Camera-type eye (tissue), 1 donor: Measurements from ENCODE around the gene CYP4Z1. TPM values are rescaled to one million over a fixed set of nuclear protein-coding genes. Genes with fewer than 3 reads are reported as not detected.

Source experiments
- total RNA-seq: library from RNA; depleted of rRNA; stranded (reverse); fragments of >200 nt; gene quantifications from one replicate; pipeline ENCODE4 v1.2.3, GENCODE V29; 2014

CYP4Z1 gene
- total RNA-seq = 0.33 TPM

GRCh38 chr1:47067097-47067594 lies at the start of gene CYP4Z1:
Gene CYP4Z1, plus strand, starts transcription at chr1:47067231. Its CDS starts 260 bp downstream, at chr1:47067491.

GRCh38 chr1:47023268-47024140 lies 43.5 kb upstream of the CYP4Z1 start, which contains the start of gene CYP4X1:
Gene CYP4X1, plus strand, starts transcription at chr1:47023669. Its CDS starts 149 bp downstream, at chr1:47023818.

GRCh38 chr1:47137198-47137597 lies 70.2 kb downstream of the CYP4Z1 start, which contains the start of gene CYP4A22:
Gene CYP4A22, plus strand, starts transcription at chr1:47137441. Its CDS starts 45 bp downstream, at chr1:47137486.

Other genes with a start within 250 kb of the CYP4Z1 start
- not detected for gene CYP4A11, start 125.8 kb upstream of the CYP4Z1 start, total RNA-seq
- 6.3 TPM for gene CYP4X1, start 43.6 kb upstream of the CYP4Z1 start, total RNA-seq
- not detected for gene CYP4A22, start 70.2 kb downstream of the CYP4Z1 start, total RNA-seq
- gene PDZK1IP1, start 122.8 kb downstream of the CYP4Z1 start, total RNA-seq = 1.0 TPM
- gene TAL1, start 165.0 kb downstream of the CYP4Z1 start, total RNA-seq = 4.2 TPM
- gene STIL, start 246.9 kb downstream of the CYP4Z1 start, total RNA-seq = 7.1 TPM